Heart left ventricle (tissue), 16 donors: ENCODE data around the gene GCFC2. TPM values are rescaled to one million over a fixed set of nuclear protein-coding genes. Genes with fewer than 3 reads are reported as not detected.

Experiments
- ATAC-seq, 4 donors: fragments of 200-7000 bp; cut with Tn5 transposase; one replicate each; pipeline ENCODE4 v1.9.1; 2020 to 2022; ENCODE audit warnings: moderate library complexity in 4 of 4, mild to moderate bottlenecking in 3 of 4, moderate number of reproducible peaks in 1 of 4
- DNase-seq, 5 donors: peaks; one replicate each; pipeline ENCODE4 v3.0.0-alpha.2; 2020
- H3K27ac ChIP-seq, 12 donors: fragments of 200-600 bp; sonication (generic) in 4 of 12; one replicate each; pipeline versions ENCODE4 v1.5.0 to v1.8.0; 2016 to 2022; ENCODE audit warnings: mild to moderate bottlenecking in 2 of 12
- H3K27me3 ChIP-seq, 9 donors: fragments of 200-600 bp; sonication (generic) in 2 of 9; one replicate each; pipeline versions ENCODE4 v1.5.1 to v1.8.0; 2016 to 2022; ENCODE audit warnings: mild to moderate bottlenecking in 3 of 9
- H3K36me3 ChIP-seq, 9 donors: fragments of 200-600 bp; sonication (generic) in 2 of 9; one replicate each; pipeline versions ENCODE4 v1.5.0 to v1.8.0; 2018 to 2022; ENCODE audit warnings: mild to moderate bottlenecking in 2 of 9
- H3K4me1 ChIP-seq, 12 donors: fragments of 200-600 bp; sonication (generic) in 4 of 12; one replicate each; pipeline versions ENCODE4 v1.5.0 to v1.8.0; 2016 to 2022; ENCODE audit warnings: mild to moderate bottlenecking in 3 of 12
- H3K4me3 ChIP-seq, 12 donors: fragments of 200-600 bp; sonication (generic) in 4 of 12; one replicate each; pipeline versions ENCODE4 v1.5.0 to v1.8.0; 2017 to 2022; ENCODE audit warnings: mild to moderate bottlenecking in 9 of 12, moderate library complexity in 4 of 12
- H3K9me3 ChIP-seq, 12 donors: fragments of 200-600 bp; sonication (generic) in 4 of 12; one replicate each; pipeline versions ENCODE4 v1.5.0 to v1.8.0; 2016 to 2022; ENCODE audit warnings: mild to moderate bottlenecking in 1 of 12
- CTCF ChIP-seq, 12 donors: fragments of 200-600 bp; sonication (generic) in 4 of 12; IDR thresholded peaks; one replicate each; pipeline versions ENCODE4 v1.5.0 to v1.8.0; 2018 to 2022; ENCODE audit warnings: antibody characterized with exemption in 12 of 12, mild to moderate bottlenecking in 5 of 12
- POLR2A ChIP-seq, 2 donors: fragments of 450-650 bp; IDR thresholded peaks; one replicate each; pipeline ENCODE4 v1.6.1; 2017; ENCODE audit warnings: antibody characterized with exemption in 2 of 2, mild to moderate bottlenecking in 2 of 2, moderate library complexity in 2 of 2
- WGBS, 4 donors: extraction: QIAGEN DNeasy Blood & Tissue Kit in 2 of 4; methylation state at CpG; one replicate each; pipeline versions ENCODE4 v1.1.5 to v1.1.7; 2013 to 2018; 5-methylcytosine and 5-hydroxymethylcytosine counted together
- intact Hi-C, 10 donors: fragments of 100-400 bp; cut with DNase I; formaldehyde crosslinking; loops; one replicate each; pipeline versions ENCODE4 v1.11.1 to v1.14.2; 2022
- polyA plus RNA-seq, 2 donors: library from polyadenylated mRNA; stranded (reverse); fragments of 200-250 nt; gene quantifications; one replicate each; pipeline ENCODE4 v1.2.3, GENCODE V29; 2013
- total RNA-seq, 9 donors: library from RNA; depleted of rRNA in 2 of 9; stranded (reverse); fragments of >200 nt in 2 of 9; fragmentation: NEBNext Ultra II Directional in 3 of 9; extraction: Animal tissue kit (Norgen Biotek cat#: 25700) in 3 of 9; gene quantifications; one replicate each; pipeline versions ENCODE4 v1.1.0 to v1.2.4, GENCODE V29; 2016 to 2023
- donor health status: ischemic (EF 13 %, LVEDD 7.1; RV severe dilation, severe dysfunction).
- donor health status: healthy with polysubstance abuse.
- donor health status: DM: no; HTN: yes; CAD: no.
- donor health status: DM: no; HTN: no; CAD: no.
- donor health status: ischemic (EF 25% LVEDD 6.9; RV normal size, moderate dysfunction).
- donor health status: ischemic (EF 25% LVEDD 5.7; RV mildly dilated, moderate dysfunction).
- donor health status: healthy.
- donor health status: DM: yes; HTN: yes; CAD: no.
- donor health status: ischemic (EF 35%, LVEDD 5.7; RV mildly dilated, moderate dysfunction).
- donor health status: nonischemic (EF 11% LVEDD 7.7; RV severe dilation, severe dysfunction).
- donor health status: DM: yes; HTN: yes; CAD: no.
- donor health status: PGD.
- donor health status: ischemic (EF 29% LVEDD 5.4; RV normal size, mild dysfunction).
- donor health status: nonischemic (EF 23%, LVEDD 6.1; RV moderate dilation, normal function).

GCFC2 gene
- total and polyA plus RNA-seq, 11 donors: 7.2 to 16.5 (median 13.2) TPM

- H3K4me3 ChIP-seq: no peak overlapping the region
- intact Hi-C loops: loop anchor here in 1 of 10 donors (10.0 kb wide), 1 partner anchor 708 kb away; no protein-coding TSS in a partner anchor
- no peak for DNase-seq
- no peak for ATAC-seq
- H3K27ac ChIP-seq: no peak overlapping the region
- WGBS, 4 donors: 29 to 78% (median 56%) methylated on average over 2 of the region's 2 CpGs
- TF ChIP-seq POLR2A (IDR thresholded peaks at IDR 0.05) (no peak), CTCF (IDR thresholded peaks at IDR 0.05) (no peak)
- no peaks in the 10 kb centered on the region for H3K4me1 ChIP-seq
- H3K9me3 ChIP-seq: no peaks in the 10 kb centered on the region
- H3K36me3 ChIP-seq: no peaks in the 10 kb centered on the region
- H3K27me3 ChIP-seq: peaks cover 0 to 5% (median 0%) of the 10 kb centered on the region in 9 donors
Measured at GRCh38 chr2:75622500-75622899, 88.2 kb downstream of the GCFC2 start.

- intact Hi-C loops: loop anchor here in 1 of 10 donors (10.0 kb wide), 1 partner anchor 706 kb away; no protein-coding TSS in a partner anchor
- no peak for DNase-seq
- TF ChIP-seq POLR2A (IDR thresholded peaks at IDR 0.05): no peak
- no peak for TF ChIP-seq CTCF (IDR thresholded peaks at IDR 0.05)
- no peak overlapping the region for H3K4me3 ChIP-seq
- H3K9me3 ChIP-seq: peaks cover 0 to 6% (median 0%) of the 10 kb centered on the region in 12 donors
- H3K4me1 ChIP-seq: no peaks in the 10 kb centered on the region
- no peaks in the 10 kb centered on the region for H3K36me3 ChIP-seq
- peaks cover 0 to 5% (median 0%) of the 10 kb centered on the region in 9 donors for H3K27me3 ChIP-seq
- ATAC-seq: no peak
- no peak overlapping the region for H3K27ac ChIP-seq
- WGBS, 4 donors: 76 to 81% (median 78%) methylated on average over 4 of the region's 4 CpGs
Measured at GRCh38 chr2:75621228-75621627, 89.5 kb downstream of the GCFC2 start.

- WGBS, 4 donors: 82 to 92% (median 89%) methylated on average over 4 of the region's 4 CpGs
- intact Hi-C loops: loop anchor here in 2 of 10 donors (10.0 kb wide), 2 partner anchors 695 to 705 kb away; no protein-coding TSS in a partner anchor
- Histone ChIP-seq H3K4me1 (no peaks in the 10 kb centered on the region), H3K9me3 (peaks cover 0 to 6% (median 0%) of the 10 kb centered on the region in 12 donors), H3K27ac (no peak overlapping the region), H3K27me3 (peaks cover 0 to 5% (median 0%) of the 10 kb centered on the region in 9 donors), H3K4me3 (no peak overlapping the region), H3K36me3 (no peaks in the 10 kb centered on the region)
- ATAC-seq (no peak), DNase-seq (no peak)
- TF ChIP-seq POLR2A (IDR thresholded peaks at IDR 0.05) (no peak), CTCF (IDR thresholded peaks at IDR 0.05) (no peak)
Measured at GRCh38 chr2:75619956-75620740, 90.6 kb downstream of the GCFC2 start.

GRCh38 chr2:75616933-75617332 lies 93.8 kb downstream of the GCFC2 start:
- TF ChIP-seq POLR2A (IDR thresholded peaks at IDR 0.05) (no peak), CTCF (IDR thresholded peaks at IDR 0.05) (no peak)
- Histone ChIP-seq H3K9me3 (peaks cover 0 to 6% (median 0%) of the 10 kb centered on the region in 12 donors), H3K27me3 (no peaks in the 10 kb centered on the region), H3K4me3 (no peak overlapping the region), H3K27ac (no peak overlapping the region), H3K36me3 (no peaks in the 10 kb centered on the region), H3K4me1 (no peaks in the 10 kb centered on the region)
- DNase-seq (no peak), ATAC-seq (no peak)
- 94 to 95% (median 94%) methylated on average over 3 of the region's 3 CpGs for WGBS, 4 donors
- intact Hi-C loops: loop anchor here in 1 of 10 donors (10.0 kb wide), 1 partner anchor 692 kb away; no protein-coding TSS in a partner anchor
